DND-41 (cell line): ENCODE results near the gene ROCK2.

ENCODE experiments used
- ATAC-seq: fragments of 200-7000 bp; cut with Tn5 transposase; 3 replicates; pipeline ENCODE4 v1.9.1; 2021; ENCODE audit warnings: low read depth; ENCODE audit not compliant: insufficient read depth
- DNase-seq: peaks from one replicate; pipeline ENCODE4 v3.0.0-alpha.2; 2020
- H2AFZ ChIP-seq: 2 replicates; pipeline ENCODE4 v1.6.0; 2012; ENCODE audit warnings: low read depth, low read length
- H3K27ac ChIP-seq: 2 replicates; pipeline ENCODE4 v1.5.1; 2012; ENCODE audit warnings: low read length, inconsistent platforms
- H3K27me3 ChIP-seq: fragments of 200-600 bp; sonication (generic); 2 replicates; pipeline ENCODE4 v1.6.0; 2012; ENCODE audit warnings: low read length, mild to moderate bottlenecking, inconsistent platforms; ENCODE audit not compliant: insufficient read depth, poor library complexity
- H3K36me3 ChIP-seq: 2 replicates; pipeline ENCODE4 v1.5.1; 2012; ENCODE audit warnings: low read length, inconsistent platforms; ENCODE audit not compliant: insufficient read depth
- H3K4me1 ChIP-seq: 2 replicates; pipeline ENCODE4 v1.5.1; 2012; ENCODE audit warnings: mild to moderate bottlenecking, low read length; ENCODE audit not compliant: insufficient read depth
- H3K4me2 ChIP-seq: 2 replicates; pipeline ENCODE4 v1.6.0; 2012; ENCODE audit warnings: mild to moderate bottlenecking, moderate library complexity, low read length, inconsistent platforms; ENCODE audit not compliant: insufficient read depth
- H3K4me3 ChIP-seq, 2 experiments: fragments of 200-600 bp in 1 of 2; shearing (Covaris generic) in 1 of 2; 2 replicates each; pipeline ENCODE4 v1.5.1; 2012 to 2016; ENCODE audit warnings: inconsistent platforms in 2 of 2, low read length in 2 of 2, mild to moderate bottlenecking in 2 of 2, low read depth in 1 of 2, moderate library complexity in 1 of 2
- H3K79me2 ChIP-seq: 2 replicates; pipeline ENCODE4 v1.6.0; 2012; ENCODE audit warnings: low read length, inconsistent platforms; ENCODE audit not compliant: insufficient read depth
- H3K9ac ChIP-seq: 2 replicates; pipeline ENCODE4 v1.6.0; 2012; ENCODE audit warnings: low read depth, mild to moderate bottlenecking, inconsistent platforms, low read length, moderate library complexity
- H3K9me3 ChIP-seq: 2 replicates; pipeline ENCODE4 v1.5.1; 2012; ENCODE audit warnings: low read length, moderate library complexity, mild to moderate bottlenecking, inconsistent platforms; ENCODE audit not compliant: insufficient read depth, severe bottlenecking
- H4K20me1 ChIP-seq: 2 replicates; pipeline ENCODE4 v1.6.0; 2012; ENCODE audit warnings: low read length; ENCODE audit not compliant: insufficient read depth
- CTCF ChIP-seq: IDR thresholded peaks from 2 replicates; pipeline ENCODE4 v1.5.1; 2012; ENCODE audit warnings: borderline replicate concordance, low read length, moderate library complexity, mild to moderate bottlenecking; ENCODE audit not compliant: poor library complexity, severe bottlenecking; ENCODE audit errors: extremely low read depth
- EZH2 ChIP-seq: IDR thresholded peaks from 3 replicates; pipeline ENCODE4 v1.6.1; 2012; ENCODE audit warnings: borderline replicate concordance, low read depth, mild to moderate bottlenecking, moderate library complexity, low read length, inconsistent platforms; ENCODE audit not compliant: severe bottlenecking

The ROCK2 gene

DNA sequence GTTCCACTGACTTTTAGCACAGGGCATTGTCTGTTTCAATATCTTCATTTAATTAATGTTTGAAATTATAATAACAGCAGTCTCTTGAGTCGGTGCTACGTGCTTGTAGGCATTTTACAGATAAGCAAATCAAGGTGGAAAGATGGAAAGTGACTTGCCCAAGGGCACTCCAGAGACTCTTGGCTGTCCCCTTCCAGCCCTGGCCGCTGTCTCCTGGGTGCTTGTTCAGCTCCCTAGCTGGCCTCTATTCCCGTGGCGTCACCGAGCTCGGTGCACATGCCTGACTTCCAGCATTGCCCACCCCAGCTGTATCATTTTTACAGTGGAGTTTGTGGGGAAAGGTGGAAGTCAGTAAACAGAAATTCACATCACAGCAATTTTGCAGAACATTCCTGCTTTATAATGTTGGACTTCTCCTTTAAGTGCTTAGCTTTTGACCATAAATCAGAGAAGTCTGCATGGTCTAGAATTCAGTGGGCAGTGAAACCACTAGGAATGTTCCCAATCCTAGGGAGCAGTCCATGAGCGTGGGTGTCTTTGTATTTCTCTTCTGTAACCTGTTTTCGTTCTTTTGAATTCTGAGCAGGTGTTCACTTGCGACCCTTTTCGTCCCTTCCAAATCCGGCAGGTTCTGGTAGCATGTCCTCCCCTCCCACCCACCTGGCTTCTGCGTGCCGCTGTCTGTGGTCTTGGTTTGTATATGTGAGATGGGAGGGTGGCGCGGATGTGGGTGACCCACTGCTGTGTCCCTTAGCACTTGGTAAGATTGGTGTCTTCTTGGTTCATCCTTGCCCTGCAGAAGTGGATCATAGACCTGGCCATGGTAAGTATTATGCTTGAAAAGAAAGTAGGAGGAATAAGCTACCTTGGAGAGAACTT, 180.8 kb downstream of the ROCK2 start:
- no peaks in the 10 kb centered on the region for H3K27me3 ChIP-seq
- ATAC-seq (no peak), DNase-seq (no peak)
- no peak overlapping the region for H3K4me2 ChIP-seq
- H3K36me3 ChIP-seq, result no peaks in the 10 kb centered on the region
- no peak overlapping the region for H2AFZ ChIP-seq
- H3K79me2 ChIP-seq, result no peaks in the 10 kb centered on the region
- H3K4me3 ChIP-seq, result no peak overlapping the region
- no peaks in the 10 kb centered on the region for H3K4me1 ChIP-seq
- H3K27ac ChIP-seq, result no peak overlapping the region
- no peak overlapping the region for H3K9ac ChIP-seq
- no peak for TF ChIP-seq EZH2
- no peak for TF ChIP-seq CTCF
- H3K9me3 ChIP-seq, result no peaks in the 10 kb centered on the region
- H4K20me1 ChIP-seq, result no peaks in the 10 kb centered on the region

DNA sequence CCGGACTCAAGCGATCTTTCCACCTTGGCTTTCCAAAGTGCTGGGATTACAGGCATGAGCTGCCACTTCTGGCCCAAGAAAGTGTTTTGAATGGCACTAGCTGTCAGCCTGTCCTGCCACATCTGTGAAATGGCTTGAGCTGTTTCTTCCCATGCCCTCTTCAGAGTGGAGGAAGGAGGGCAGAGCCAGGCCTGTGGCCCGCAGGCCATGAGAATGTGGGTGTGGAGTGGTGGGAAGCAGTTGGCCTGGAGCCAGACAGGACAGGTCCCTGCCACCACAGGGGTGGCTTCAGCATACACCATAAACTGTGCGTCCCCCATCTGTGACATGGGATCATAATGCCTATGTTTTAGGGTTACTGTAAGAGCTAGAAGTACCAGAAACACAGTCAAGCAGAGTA, 182.7 kb downstream of the ROCK2 start:
- Histone ChIP-seq H3K9me3 (no peaks in the 10 kb centered on the region), H3K9ac (no peak overlapping the region), H3K79me2 (no peaks in the 10 kb centered on the region), H2AFZ (no peak overlapping the region), H3K4me2 (no peak overlapping the region), H3K36me3 (no peaks in the 10 kb centered on the region), H4K20me1 (no peaks in the 10 kb centered on the region), H3K4me3 (no peak overlapping the region), H3K4me1 (no peaks in the 10 kb centered on the region), H3K27ac (no peak overlapping the region), H3K27me3 (no peaks in the 10 kb centered on the region)
- ATAC-seq, result peak; percentile 20; the same call in 1 of the 3 replicates
- TF ChIP-seq EZH2, result no peak
- TF ChIP-seq CTCF, result no peak
- DNase-seq, result no peak

GRCh38 chr2:11160731-11161455, 183.5 kb downstream of the ROCK2 start:
- no peak overlapping the region for H3K9ac ChIP-seq
- no peaks in the 10 kb centered on the region for H3K36me3 ChIP-seq
- no peaks in the 10 kb centered on the region for H3K27me3 ChIP-seq
- ATAC-seq (0 out of 3 replicates have a peak, but pooled peaks have one; percentile 44), DNase-seq (no peak)
- no peak overlapping the region for H3K4me3 ChIP-seq
- no peak overlapping the region for H2AFZ ChIP-seq
- H3K4me1 ChIP-seq, result peaks cover 6% of the 10 kb centered on the region
- no peak overlapping the region for H3K27ac ChIP-seq
- no peaks in the 10 kb centered on the region for H3K79me2 ChIP-seq
- H4K20me1 ChIP-seq, result no peaks in the 10 kb centered on the region
- TF ChIP-seq EZH2 (no peak), CTCF (no peak)
- H3K4me2 ChIP-seq, result no peak overlapping the region
- no peaks in the 10 kb centered on the region for H3K9me3 ChIP-seq
